Measurements from ENCODE around the gene CCL19. TPM values are rescaled to one million over a fixed set of nuclear protein-coding genes. Genes with fewer than 3 reads are reported as not detected.

The CCL19 gene
- total RNA-seq, 4 donors from 2014 or later = 3.6 TPM; not detected in 3

DNA sequence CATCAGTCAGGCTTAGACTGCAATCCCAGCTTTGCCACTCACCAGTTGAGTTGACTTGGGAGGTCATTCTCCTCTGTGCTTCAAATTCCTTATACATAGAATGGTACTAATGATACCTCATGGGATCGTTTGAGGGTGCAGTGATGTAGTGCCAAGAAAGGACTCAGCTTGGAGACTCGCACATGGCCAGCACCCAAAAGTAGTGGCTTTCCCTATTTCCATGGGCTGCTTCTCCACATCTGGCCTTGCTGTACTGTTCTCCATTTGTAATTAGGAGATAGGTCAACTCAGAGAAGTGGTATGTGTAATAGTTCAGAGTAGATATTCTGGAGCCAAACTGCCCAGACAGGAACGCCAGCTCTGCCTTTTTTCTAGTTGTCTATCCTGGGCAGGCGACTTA, 5.5 kb downstream of the CCL19 start:
- no peak for DNase-seq (ENCODE audit: low spot score in 2 of 2)
- intact Hi-C loops (cut with DNase I; ENCODE audit: low total_unique reads) = no loop called here
- WGBS, 2 donors = 68 to 75% methylated on average over 4 of the region's 4 CpGs
- no peak overlapping the region for H3K4me3 ChIP-seq (ENCODE audit: low read depth, poor library complexity, severe bottlenecking)
- TF ChIP-seq POLR2A (IDR thresholded peaks at IDR 0.05) (no peak), CTCF (IDR thresholded peaks at IDR 0.05) (no peak)

- no peak overlapping the region for H3K4me3 ChIP-seq (ENCODE audit: low read depth, poor library complexity, severe bottlenecking)
- WGBS, 2 donors = 94 to 97% methylated on average over 4 of the region's 4 CpGs
- intact Hi-C loops (cut with DNase I; ENCODE audit: low total_unique reads) = loop anchor here (5.0 kb wide), 1 partner anchor 178 kb away; no protein-coding TSS in a partner anchor
- TF ChIP-seq POLR2A (IDR thresholded peaks at IDR 0.05) (no peak), CTCF (IDR thresholded peaks at IDR 0.05) (no peak)
- DNase-seq (ENCODE audit: low spot score in 2 of 2) = no peak
Measured at GRCh38 chr9:34684816-34685215, 6.3 kb downstream of the CCL19 start.

- WGBS, 2 donors = 80 to 97% methylated on average over 4 of the region's 4 CpGs
- no peak overlapping the region for H3K4me3 ChIP-seq (ENCODE audit: low read depth, poor library complexity, severe bottlenecking)
- no peak for DNase-seq (ENCODE audit: low spot score in 2 of 2)
- intact Hi-C loops (cut with DNase I; ENCODE audit: low total_unique reads) = loop anchor here (5.0 kb wide), 1 partner anchor 177 kb away; no protein-coding TSS in a partner anchor
- TF ChIP-seq CTCF (IDR thresholded peaks at IDR 0.05) (no peak), POLR2A (IDR thresholded peaks at IDR 0.05) (no peak)
Measured at GRCh38 chr9:34684145-34684544, 6.9 kb downstream of the CCL19 start.

DNA sequence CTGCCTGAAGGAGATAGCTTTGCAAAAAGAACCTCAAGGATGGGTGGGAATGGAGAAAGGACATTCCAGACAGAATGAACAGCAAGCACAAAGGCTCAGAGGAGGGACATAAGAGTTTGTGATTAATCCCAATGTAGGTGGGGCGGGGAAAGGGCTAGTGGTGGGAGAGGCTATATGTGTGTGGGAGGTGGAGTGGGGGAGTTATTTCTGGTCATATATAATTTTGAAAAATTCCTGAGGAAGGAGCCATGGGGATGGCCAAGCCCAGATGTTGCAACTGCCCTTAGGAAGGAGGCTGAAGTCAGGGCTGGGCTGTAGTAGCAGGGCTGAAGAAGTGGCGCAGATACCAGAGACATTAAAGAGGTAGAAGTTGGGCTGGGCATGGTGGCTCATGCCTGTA, 15.2 kb downstream of the CCL19 start:
- TF ChIP-seq CTCF (IDR thresholded peaks at IDR 0.05) (no peak), POLR2A (IDR thresholded peaks at IDR 0.05) (no peak)
- intact Hi-C loops (cut with DNase I; ENCODE audit: low total_unique reads) = no loop called here
- no peak for DNase-seq (ENCODE audit: low spot score in 2 of 2)
- WGBS, 2 donors = 94 to 97% methylated on average over 2 of the region's 2 CpGs
- no peak overlapping the region for H3K4me3 ChIP-seq (ENCODE audit: low read depth, poor library complexity, severe bottlenecking)

DNA sequence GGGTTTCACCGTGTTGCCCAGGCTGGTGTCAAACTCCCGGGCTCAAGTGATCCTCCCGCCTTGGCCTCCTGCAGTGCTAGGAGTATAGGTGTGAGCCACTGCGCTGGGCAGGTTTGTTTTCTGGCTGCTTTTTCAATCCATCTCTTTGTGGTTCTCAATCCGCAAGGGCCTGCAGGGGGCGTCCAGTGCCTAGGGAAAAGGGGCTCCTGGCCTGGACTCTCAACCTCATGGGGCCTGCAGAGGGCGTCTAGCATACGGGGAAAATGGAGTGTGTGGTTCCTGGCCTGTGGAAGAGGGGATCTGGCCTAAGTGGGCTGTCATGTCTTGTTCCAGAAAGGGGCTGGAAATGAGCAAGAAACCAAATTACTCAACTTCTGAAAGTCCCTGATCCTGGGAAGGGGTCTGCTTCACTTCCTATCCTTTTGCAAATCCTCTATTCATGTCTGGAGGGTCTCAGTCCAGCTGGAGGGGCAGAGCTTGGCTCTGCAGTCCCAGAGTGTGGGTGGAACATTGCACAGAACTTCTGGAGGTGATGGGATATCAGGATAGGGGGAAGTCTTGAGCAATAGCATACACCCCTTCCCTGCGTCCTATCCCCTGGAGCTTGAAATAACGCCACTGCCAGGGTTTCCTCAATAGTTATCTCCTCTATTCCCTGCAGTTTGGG, 15.9 kb downstream of the CCL19 start:
- intact Hi-C loops (cut with DNase I; ENCODE audit: low total_unique reads) = no loop called here
- H3K4me3 ChIP-seq (ENCODE audit: low read depth, poor library complexity, severe bottlenecking) = no peak overlapping the region
- no peak for DNase-seq (ENCODE audit: low spot score in 2 of 2)
- 49 to 62% methylated on average over 10 of the region's 10 CpGs for whole genome bisulfite sequencing, 2 donors
- TF ChIP-seq POLR2A (IDR thresholded peaks at IDR 0.05) (no peak), CTCF (IDR thresholded peaks at IDR 0.05) (peak in 1 of 3 donors; percentile 41)

- 82 to 85% methylated on average over 3 of the region's 3 CpGs for WGBS, 2 donors
- TF ChIP-seq POLR2A (IDR thresholded peaks at IDR 0.05) (no peak), CTCF (IDR thresholded peaks at IDR 0.05) (no peak)
- no peak overlapping the region for H3K4me3 ChIP-seq (ENCODE audit: low read depth, poor library complexity, severe bottlenecking)
- intact Hi-C loops (cut with DNase I; ENCODE audit: low total_unique reads) = no loop called here
- no peak for DNase-seq (ENCODE audit: low spot score in 2 of 2)
Measured at GRCh38 chr9:34674440-34674839, 16.6 kb downstream of the CCL19 start.

All from lower leg skin (tissue), 4 donors.